HG03196 (cell line): ENCODE measurements around the gene L3MBTL3.

Source experiments
- ATAC-seq: cut with Tn5 transposase; IDR thresholded peaks from one replicate; pipeline ENCODE4 v1.9.1; 2021; ENCODE audit not compliant: unreplicated experiment

The L3MBTL3 gene

GRCh38 chr6:130178692-130179091 is 160.3 kb downstream of the L3MBTL3 start:
- ATAC-seq, result no peak

- ATAC-seq, result no peak
These were observed 164.1 kb downstream of the L3MBTL3 start for GRCh38 chr6:130182466-130182865.

- no peak for ATAC-seq
These were observed 165.2 kb downstream of the L3MBTL3 start for GRCh38 chr6:130183271-130184222.

- ATAC-seq, result no peak
These were observed 167.3 kb downstream of the L3MBTL3 start for GRCh38 chr6:130185658-130186057.

GRCh38 chr6:130187335-130188206 is 169.2 kb downstream of the L3MBTL3 start:
- no peak for ATAC-seq

GRCh38 chr6:130188207-130188899 is 170.0 kb downstream of the L3MBTL3 start:
- ATAC-seq, result no peak

- no peak for ATAC-seq
These were observed 171.4 kb downstream of the L3MBTL3 start for GRCh38 chr6:130189531-130190397.
